Large intestine (tissue), 3 donors: ENCODE data around the gene CBFA2T2. TPM values are rescaled to one million over a fixed set of nuclear protein-coding genes. Genes with fewer than 3 reads are reported as not detected.
A peak's percentile ranks its signal among the peaks of the same experiment; 100 is the strongest.

ENCODE experiments used
- DNase-seq, 2 donors: peaks; one replicate each; pipeline versions ENCODE4 v3.0.0 to v3.0.0-alpha.2; 2013
- H3K27ac ChIP-seq: one replicate; pipeline ENCODE4 v1.5.1; 2013; ENCODE audit warnings: low read length
- H3K27me3 ChIP-seq: 2 replicates; pipeline ENCODE4 v1.6.1; 2013; ENCODE audit warnings: low read length; ENCODE audit not compliant: control insufficient read depth, insufficient read depth
- H3K36me3 ChIP-seq: 2 replicates; pipeline ENCODE4 v1.6.1; 2013; ENCODE audit warnings: low read length; ENCODE audit not compliant: control insufficient read depth, insufficient read depth
- H3K4me1 ChIP-seq: one replicate; pipeline ENCODE4 v1.6.1; 2013; ENCODE audit warnings: low read length; ENCODE audit not compliant: control insufficient read depth, insufficient read depth
- H3K4me3 ChIP-seq: one replicate; pipeline ENCODE4 v1.5.1; 2013; ENCODE audit warnings: low read length
- H3K9me3 ChIP-seq: one replicate; pipeline ENCODE4 v1.6.1; 2013; ENCODE audit warnings: mild to moderate bottlenecking, low read depth, low read length, moderate library complexity; ENCODE audit not compliant: control insufficient read depth
- WGBS: methylation state at CpG from one replicate; pipeline ENCODE4 v1.1.5; 2013; ENCODE audit warnings: low lambda C conversion rate; ENCODE audit not compliant: insufficient coverage; 5-methylcytosine and 5-hydroxymethylcytosine counted together
- polyA plus RNA-seq: library from polyadenylated mRNA; unstranded; fragments of 120-200 nt; gene quantifications from one replicate; pipeline ENCODE4 v1.2.1, GENCODE V29; 2013

The CBFA2T2 gene
- polyA plus RNA-seq, 1 donor, result 29.1 TPM

GRCh38 chr20:33600981-33601380 lies 111.1 kb downstream of the CBFA2T2 start:
- Histone ChIP-seq H3K9me3 (no peaks in the 10 kb centered on the region), H3K27me3 (no peaks in the 10 kb centered on the region), H3K27ac (no peak overlapping the region), H3K4me3 (no peak overlapping the region), H3K4me1 (peaks cover 4% of the 10 kb centered on the region), H3K36me3 (peaks cover 18% of the 10 kb centered on the region)
- DNase-seq, result no peak
- WGBS, result no CpG with 5 or more reads among the region's 8 CpGs

GRCh38 chr20:33601861-33602260 lies 112.0 kb downstream of the CBFA2T2 start:
- H3K9me3 ChIP-seq, result no peaks in the 10 kb centered on the region
- no peak overlapping the region for H3K4me3 ChIP-seq
- H3K27ac ChIP-seq, result no peak overlapping the region
- no CpG with 5 or more reads among the region's 5 CpGs for WGBS
- peaks cover 4% of the 10 kb centered on the region for H3K4me1 ChIP-seq
- no peak for DNase-seq
- H3K36me3 ChIP-seq, result peaks cover 22% of the 10 kb centered on the region
- H3K27me3 ChIP-seq, result no peaks in the 10 kb centered on the region

GRCh38 chr20:33602826-33603590 lies 113.1 kb downstream of the CBFA2T2 start:
- Histone ChIP-seq H3K4me1 (peaks cover 4% of the 10 kb centered on the region), H3K4me3 (no peak overlapping the region), H3K36me3 (peaks cover 23% of the 10 kb centered on the region), H3K9me3 (no peaks in the 10 kb centered on the region), H3K27me3 (no peaks in the 10 kb centered on the region), H3K27ac (peak overlapping the region; percentile 25)
- WGBS, result 54% methylated on average over 2 of the region's 5 CpGs
- peak; percentile 11 to 61 for DNase-seq

GRCh38 chr20:33604084-33604990 lies 114.4 kb downstream of the CBFA2T2 start:
- Histone ChIP-seq H3K4me3 (no peak overlapping the region), H3K27me3 (no peaks in the 10 kb centered on the region), H3K4me1 (peaks cover 4% of the 10 kb centered on the region), H3K36me3 (peaks cover 33% of the 10 kb centered on the region), H3K27ac (no peak overlapping the region), H3K9me3 (no peaks in the 10 kb centered on the region)
- no peak for DNase-seq
- 83% methylated on average over 1 of the region's 5 CpGs for WGBS

GRCh38 chr20:33604991-33605370 lies 115.1 kb downstream of the CBFA2T2 start:
- no peaks in the 10 kb centered on the region for H3K9me3 ChIP-seq
- H3K4me3 ChIP-seq, result no peak overlapping the region
- no peak for DNase-seq
- no CpG with 5 or more reads among the region's 1 CpG for WGBS
- H3K27me3 ChIP-seq, result no peaks in the 10 kb centered on the region
- H3K27ac ChIP-seq, result no peak overlapping the region
- H3K36me3 ChIP-seq, result peaks cover 36% of the 10 kb centered on the region
- peaks cover 4% of the 10 kb centered on the region for H3K4me1 ChIP-seq

- no peak overlapping the region for H3K4me3 ChIP-seq
- no CpG with 5 or more reads among the region's 3 CpGs for WGBS
- peaks cover 4% of the 10 kb centered on the region for H3K4me1 ChIP-seq
- H3K36me3 ChIP-seq, result peaks cover 41% of the 10 kb centered on the region
- no peaks in the 10 kb centered on the region for H3K9me3 ChIP-seq
- H3K27ac ChIP-seq, result no peak overlapping the region
- DNase-seq, result no peak
- H3K27me3 ChIP-seq, result no peaks in the 10 kb centered on the region
Observed at GRCh38 chr20:33606118-33606771, 116.3 kb downstream of the CBFA2T2 start.

GRCh38 chr20:33609504-33609903 lies 119.6 kb downstream of the CBFA2T2 start:
- peaks cover 59% of the 10 kb centered on the region for H3K36me3 ChIP-seq
- no peak overlapping the region for H3K4me3 ChIP-seq
- H3K4me1 ChIP-seq, result no peaks in the 10 kb centered on the region
- no peak for DNase-seq
- no peaks in the 10 kb centered on the region for H3K27me3 ChIP-seq
- no peaks in the 10 kb centered on the region for H3K9me3 ChIP-seq
- no peak overlapping the region for H3K27ac ChIP-seq
- 80% methylated on average over 1 of the region's 2 CpGs for WGBS

- Histone ChIP-seq H3K9me3 (no peaks in the 10 kb centered on the region), H3K36me3 (peaks cover 70% of the 10 kb centered on the region), H3K4me1 (no peaks in the 10 kb centered on the region), H3K27ac (no peak overlapping the region), H3K27me3 (no peaks in the 10 kb centered on the region), H3K4me3 (no peak overlapping the region)
- no CpG with 5 or more reads among the region's 5 CpGs for WGBS
- no peak for DNase-seq
Observed at GRCh38 chr20:33611106-33611505, 121.2 kb downstream of the CBFA2T2 start.

GRCh38 chr20:33612001-33612400 lies 122.1 kb downstream of the CBFA2T2 start:
- H3K4me1 ChIP-seq, result no peaks in the 10 kb centered on the region
- no peaks in the 10 kb centered on the region for H3K9me3 ChIP-seq
- no peak for DNase-seq
- H3K4me3 ChIP-seq, result no peak overlapping the region
- 0% methylated on average over 1 of the region's 4 CpGs for WGBS
- no peak overlapping the region for H3K27ac ChIP-seq
- H3K27me3 ChIP-seq, result no peaks in the 10 kb centered on the region
- peaks cover 73% of the 10 kb centered on the region for H3K36me3 ChIP-seq

GRCh38 chr20:33621717-33622400 lies 132.0 kb downstream of the CBFA2T2 start:
- DNase-seq, result no peak
- H3K9me3 ChIP-seq, result no peaks in the 10 kb centered on the region
- peaks cover 67% of the 10 kb centered on the region for H3K36me3 ChIP-seq
- H3K4me3 ChIP-seq, result no peak overlapping the region
- no peaks in the 10 kb centered on the region for H3K27me3 ChIP-seq
- H3K27ac ChIP-seq, result no peak overlapping the region
- 100% methylated on average over 1 of the region's 4 CpGs for WGBS
- no peaks in the 10 kb centered on the region for H3K4me1 ChIP-seq
